ENCODE measurements around the gene CIP2A.

DNA sequence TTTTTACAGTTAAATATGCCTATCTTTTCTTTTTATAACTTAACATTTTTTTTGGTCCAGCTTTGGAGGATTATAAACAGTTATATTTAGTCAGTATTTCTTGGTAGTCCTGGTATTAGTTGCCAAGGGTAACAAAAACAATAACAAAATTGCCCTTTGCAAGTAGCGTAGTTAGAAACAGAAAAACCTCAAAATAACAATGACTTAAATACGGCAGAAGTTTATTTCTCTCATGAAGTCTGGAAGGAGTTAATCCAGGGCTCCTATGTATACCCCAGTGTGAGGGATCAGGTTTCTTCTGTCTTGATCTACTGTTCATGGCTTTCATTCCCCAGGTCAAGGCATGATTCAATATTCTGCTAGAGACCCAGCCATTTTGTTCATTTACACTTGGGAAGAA lies 64.7 kb downstream of the CIP2A start:
- TF ChIP-seq, protein P1, sequence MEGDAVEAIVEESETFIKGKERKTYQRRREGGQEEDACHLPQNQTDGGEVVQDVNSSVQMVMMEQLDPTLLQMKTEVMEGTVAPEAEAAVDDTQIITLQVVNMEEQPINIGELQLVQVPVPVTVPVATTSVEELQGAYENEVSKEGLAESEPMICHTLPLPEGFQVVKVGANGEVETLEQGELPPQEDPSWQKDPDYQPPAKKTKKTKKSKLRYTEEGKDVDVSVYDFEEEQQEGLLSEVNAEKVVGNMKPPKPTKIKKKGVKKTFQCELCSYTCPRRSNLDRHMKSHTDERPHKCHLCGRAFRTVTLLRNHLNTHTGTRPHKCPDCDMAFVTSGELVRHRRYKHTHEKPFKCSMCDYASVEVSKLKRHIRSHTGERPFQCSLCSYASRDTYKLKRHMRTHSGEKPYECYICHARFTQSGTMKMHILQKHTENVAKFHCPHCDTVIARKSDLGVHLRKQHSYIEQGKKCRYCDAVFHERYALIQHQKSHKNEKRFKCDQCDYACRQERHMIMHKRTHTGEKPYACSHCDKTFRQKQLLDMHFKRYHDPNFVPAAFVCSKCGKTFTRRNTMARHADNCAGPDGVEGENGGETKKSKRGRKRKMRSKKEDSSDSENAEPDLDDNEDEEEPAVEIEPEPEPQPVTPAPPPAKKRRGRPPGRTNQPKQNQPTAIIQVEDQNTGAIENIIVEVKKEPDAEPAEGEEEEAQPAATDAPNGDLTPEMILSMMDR (conservative IDR thresholded peaks at IDR 0.05 in 1 of 2, IDR thresholded peaks at IDR 0.05 in 1 of 2; ENCODE audit: low read depth in 1 of 2, low read length in 2 of 2) = no peak
- no peak for TF ChIP-seq EZH2 (IDR thresholded peaks at IDR 0.05; ENCODE audit: low read length, missing control alignments)

All from fibroblast of lung (primary cell).